WI38 (cell line): ENCODE measurements around the gene ATG9B.

Source experiments
- H3K4me3 ChIP-seq: 2 replicates; pipeline ENCODE4 v1.5.1; 2011; ENCODE audit warnings: low read depth, mild to moderate bottlenecking, control low read depth, low read length
- CTCF ChIP-seq: IDR thresholded peaks from 2 replicates; pipeline ENCODE4 v1.5.1; 2012; ENCODE audit warnings: low read depth, mild to moderate bottlenecking, control low read depth, low read length

The ATG9B gene

GRCh38 chr7:151023232-151023631, 1.1 kb downstream of the ATG9B start:
- TF ChIP-seq CTCF, result no peak
- H3K4me3 ChIP-seq, result no peak overlapping the region

- no peak for TF ChIP-seq CTCF
- no peak overlapping the region for H3K4me3 ChIP-seq
Measured at GRCh38 chr7:151020231-151020630, 4.1 kb downstream of the ATG9B start.

- H3K4me3 ChIP-seq, result no peak overlapping the region
- TF ChIP-seq CTCF, result no peak
Measured at GRCh38 chr7:151019130-151019447, 5.2 kb downstream of the ATG9B start.

- no peak for TF ChIP-seq CTCF
- no peak overlapping the region for H3K4me3 ChIP-seq
Measured at GRCh38 chr7:151018421-151019129, 5.7 kb downstream of the ATG9B start.

- no peak overlapping the region for H3K4me3 ChIP-seq
- peak; percentile 92 for TF ChIP-seq CTCF
Measured at GRCh38 chr7:151017953-151018420, 6.3 kb downstream of the ATG9B start.

GRCh38 chr7:151017370-151017952, 6.8 kb downstream of the ATG9B start:
- no peak overlapping the region for H3K4me3 ChIP-seq
- no peak for TF ChIP-seq CTCF

GRCh38 chr7:151016942-151017341, 7.4 kb downstream of the ATG9B start:
- H3K4me3 ChIP-seq, result no peak overlapping the region
- no peak for TF ChIP-seq CTCF
